Lung (tissue), 12 donors: ENCODE measurements around the gene ARMC3. TPM values are rescaled to one million over a fixed set of nuclear protein-coding genes. Genes with fewer than 3 reads are reported as not detected.

Experiments used
- ATAC-seq: fragments of 200-7000 bp; cut with Tn5 transposase; one replicate; pipeline ENCODE4 v1.9.1; 2020; ENCODE audit warnings: moderate number of reproducible peaks; ENCODE audit not compliant: insufficient read depth, low FRiP score
- DNase-seq, 3 donors: peaks; one replicate each; pipeline ENCODE4 v3.0.0-alpha.2; 2013 to 2017
- H3K27ac ChIP-seq, 2 donors: one replicate each; pipeline ENCODE4 v1.5.1; 2013; ENCODE audit warnings: mild to moderate bottlenecking in 2 of 2, moderate library complexity in 2 of 2, control low read depth in 1 of 2, inconsistent platforms in 1 of 2, low read depth in 1 of 2, low read length in 1 of 2
- H3K27me3 ChIP-seq, 3 donors: one replicate each; pipeline ENCODE4 v1.5.1; 2013; ENCODE audit warnings: low read length in 2 of 3; ENCODE audit not compliant: control insufficient read depth in 3 of 3, insufficient read depth in 3 of 3
- H3K36me3 ChIP-seq, 4 donors: one replicate each; pipeline ENCODE4 v1.5.1; 2013; ENCODE audit warnings: low read length in 4 of 4, mild to moderate bottlenecking in 1 of 4, moderate library complexity in 1 of 4; ENCODE audit not compliant: control insufficient read depth in 4 of 4, insufficient read depth in 4 of 4
- H3K4me1 ChIP-seq, 5 donors: one replicate each; pipeline ENCODE4 v1.5.1; 2013; ENCODE audit warnings: low read length in 5 of 5, mild to moderate bottlenecking in 2 of 5, moderate library complexity in 1 of 5; ENCODE audit not compliant: control insufficient read depth in 5 of 5, insufficient read depth in 5 of 5
- H3K4me3 ChIP-seq: one replicate; pipeline ENCODE4 v1.5.1; 2013; ENCODE audit warnings: mild to moderate bottlenecking, control low read depth, moderate library complexity
- H3K9ac ChIP-seq, 2 donors: one replicate each; pipeline ENCODE4 v1.5.1; 2013; ENCODE audit warnings: low read length in 2 of 2, control low read depth in 1 of 2; ENCODE audit not compliant: insufficient read depth in 1 of 2
- H3K9me3 ChIP-seq, 4 donors: one replicate each; pipeline ENCODE4 v1.5.1; 2013; ENCODE audit warnings: low read length in 3 of 4, mild to moderate bottlenecking in 1 of 4, moderate library complexity in 1 of 4; ENCODE audit not compliant: control insufficient read depth in 4 of 4, insufficient read depth in 3 of 4
- WGBS, 2 donors: extraction: QIAGEN DNeasy Blood & Tissue Kit; methylation state at CpG; one replicate each; pipeline ENCODE4 v1.1.7; 2013; 5-methylcytosine and 5-hydroxymethylcytosine counted together
- polyA plus RNA-seq, 2 donors: library from polyadenylated mRNA; stranded (reverse); fragments of 200-250 nt; gene quantifications; one replicate each; pipeline ENCODE4 v1.2.1, GENCODE V29; 2013
- total RNA-seq, 2 donors: library from RNA; depleted of rRNA in 1 of 2; stranded (reverse); fragments of >200 nt in 1 of 2; gene quantifications; one replicate each; pipeline ENCODE4 v1.2.1, GENCODE V29; 2014 to 2021
- TF ChIP-seq, protein P1 (sequence below): IDR thresholded peaks from 2 replicates; pipeline ENCODE4 v1.5.1; 2012; ENCODE audit warnings: mild to moderate bottlenecking; ENCODE audit errors: control extremely low read depth, extremely low read depth
- donor health status: control.
- donor health status: control.
- donor health status: Bipolar disorder and iron deficiency.
- donor health status: healthy.
- donor health status: DM: yes; HTN: yes; CAD: no.

ARMC3 gene
- total and polyA plus RNA-seq, 4 donors: 4.0 to 32.8 (median 13.2) TPM

GRCh38 chr10:23031318-23031717 lies 103.5 kb downstream of the ARMC3 start:
- no peaks in the 10 kb centered on the region for H3K27me3 ChIP-seq
- no peak overlapping the region for H3K4me3 ChIP-seq
- no peaks in the 10 kb centered on the region for H3K36me3 ChIP-seq
- H3K9me3 ChIP-seq: no peaks in the 10 kb centered on the region
- H3K4me1 ChIP-seq: no peaks in the 10 kb centered on the region
- ATAC-seq: no peak
- H3K9ac ChIP-seq: no peak overlapping the region
- TF ChIP-seq, protein P1, sequence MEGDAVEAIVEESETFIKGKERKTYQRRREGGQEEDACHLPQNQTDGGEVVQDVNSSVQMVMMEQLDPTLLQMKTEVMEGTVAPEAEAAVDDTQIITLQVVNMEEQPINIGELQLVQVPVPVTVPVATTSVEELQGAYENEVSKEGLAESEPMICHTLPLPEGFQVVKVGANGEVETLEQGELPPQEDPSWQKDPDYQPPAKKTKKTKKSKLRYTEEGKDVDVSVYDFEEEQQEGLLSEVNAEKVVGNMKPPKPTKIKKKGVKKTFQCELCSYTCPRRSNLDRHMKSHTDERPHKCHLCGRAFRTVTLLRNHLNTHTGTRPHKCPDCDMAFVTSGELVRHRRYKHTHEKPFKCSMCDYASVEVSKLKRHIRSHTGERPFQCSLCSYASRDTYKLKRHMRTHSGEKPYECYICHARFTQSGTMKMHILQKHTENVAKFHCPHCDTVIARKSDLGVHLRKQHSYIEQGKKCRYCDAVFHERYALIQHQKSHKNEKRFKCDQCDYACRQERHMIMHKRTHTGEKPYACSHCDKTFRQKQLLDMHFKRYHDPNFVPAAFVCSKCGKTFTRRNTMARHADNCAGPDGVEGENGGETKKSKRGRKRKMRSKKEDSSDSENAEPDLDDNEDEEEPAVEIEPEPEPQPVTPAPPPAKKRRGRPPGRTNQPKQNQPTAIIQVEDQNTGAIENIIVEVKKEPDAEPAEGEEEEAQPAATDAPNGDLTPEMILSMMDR: no peak
- WGBS, 2 donors: 77 to 79% methylated on average over 3 of the region's 3 CpGs
- DNase-seq: no peak
- no peak overlapping the region for H3K27ac ChIP-seq

- no peaks in the 10 kb centered on the region for H3K4me1 ChIP-seq
- no peak overlapping the region for H3K4me3 ChIP-seq
- no peak overlapping the region for H3K27ac ChIP-seq
- H3K9me3 ChIP-seq: no peaks in the 10 kb centered on the region
- no peaks in the 10 kb centered on the region for H3K36me3 ChIP-seq
- TF ChIP-seq, protein P1: no peak
- ATAC-seq (no peak), DNase-seq (no peak)
- no peak overlapping the region for H3K9ac ChIP-seq
- no peaks in the 10 kb centered on the region for H3K27me3 ChIP-seq
Measured at GRCh38 chr10:23034790-23035189, 106.9 kb downstream of the ARMC3 start.

GRCh38 chr10:23035569-23035968 lies 107.7 kb downstream of the ARMC3 start:
- ATAC-seq: no peak
- no peak for DNase-seq
- Histone ChIP-seq H3K4me3 (no peak overlapping the region), H3K27ac (no peak overlapping the region), H3K36me3 (no peaks in the 10 kb centered on the region), H3K9ac (no peak overlapping the region), H3K4me1 (no peaks in the 10 kb centered on the region), H3K27me3 (no peaks in the 10 kb centered on the region), H3K9me3 (peaks cover 0 to 3% (median 0%) of the 10 kb centered on the region in 4 donors)
- TF ChIP-seq, protein P1: no peak

DNA sequence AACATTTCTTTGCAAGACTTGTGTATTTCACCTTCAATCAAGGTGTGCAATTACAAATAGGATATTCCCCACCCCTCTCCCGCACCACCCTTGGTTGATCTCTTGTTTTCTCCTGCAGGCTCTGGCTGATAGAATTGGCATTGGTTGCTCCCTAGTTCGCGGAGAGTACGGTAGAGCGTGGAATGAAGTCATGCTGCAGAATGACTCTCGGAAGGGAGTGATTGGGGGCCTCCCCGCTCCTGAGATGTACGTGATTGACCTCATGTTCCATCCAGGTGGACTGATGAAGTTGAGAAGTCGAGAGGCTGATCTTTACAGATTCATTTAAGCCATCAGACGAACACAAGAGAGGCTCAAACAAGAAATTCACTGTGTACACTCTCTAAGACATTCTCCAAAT lies 109.3 kb downstream of the ARMC3 start:
- Histone ChIP-seq H3K27ac (no peak overlapping the region), H3K4me3 (no peak overlapping the region), H3K4me1 (peaks cover 0 to under 1% (median 0%) of the 10 kb centered on the region in 5 donors), H3K9me3 (peaks cover 0 to 3% (median 0%) of the 10 kb centered on the region in 4 donors), H3K36me3 (no peaks in the 10 kb centered on the region), H3K27me3 (no peaks in the 10 kb centered on the region), H3K9ac (no peak overlapping the region)
- TF ChIP-seq, protein P1: no peak
- no peak for DNase-seq
- no peak for ATAC-seq
- 85 to 90% methylated on average over 10 of the region's 10 CpGs for WGBS, 2 donors
